Pancreas (tissue), 10 donors: ENCODE measurements around the gene ARHGAP31. TPM values are rescaled to one million over a fixed set of nuclear protein-coding genes. Genes with fewer than 3 reads are reported as not detected.

Experiments used
- ATAC-seq, 4 donors: fragments of 200-7000 bp; cut with Tn5 transposase; one replicate each; pipeline versions ENCODE4 v1.8.0 to v1.9.1; 2020; ENCODE audit warnings: mild to moderate bottlenecking in 4 of 4, moderate library complexity in 4 of 4
- DNase-seq, 6 donors: peaks; one replicate each; pipeline ENCODE4 v3.0.0-alpha.2; 2020
- FAIRE-seq: peaks from 2 replicates; lab custom pipeline; 2012; peaks lifted over from hg19 to GRCh38; lab: Jason Lieb, UNC
- H3K27ac ChIP-seq, 4 donors: fragments of 200-600 bp; sonication (generic); 1 replicate in 3 of 4; 2 replicates in 1 of 4; pipeline versions ENCODE4 v1.5.0 to v1.8.0; 2020
- H3K27me3 ChIP-seq, 4 donors: fragments of 200-600 bp; one replicate each; pipeline ENCODE4 v1.8.0; 2021
- H3K36me3 ChIP-seq, 3 donors: fragments of 200-600 bp; sonication (generic) in 1 of 3; one replicate each; pipeline versions ENCODE4 v1.5.0 to v1.8.0; 2020 to 2021
- H3K4me1 ChIP-seq, 3 donors: fragments of 200-600 bp; one replicate each; pipeline ENCODE4 v1.8.0; 2021
- H3K4me3 ChIP-seq, 4 donors: fragments of 200-600 bp; sonication (generic) in 2 of 4; one replicate each; pipeline versions ENCODE4 v1.5.0 to v1.8.0; 2020 to 2021
- H3K9me3 ChIP-seq, 4 donors: fragments of 200-600 bp; one replicate each; pipeline ENCODE4 v1.8.0; 2021
- CTCF ChIP-seq, 4 donors: fragments of 200-600 bp; sonication (generic) in 3 of 4; IDR thresholded peaks; one replicate each; pipeline versions ENCODE4 v1.5.0 to v1.8.0; 2021; ENCODE audit warnings: antibody characterized with exemption in 4 of 4
- WGBS, 2 donors: extraction: QIAGEN DNeasy Blood & Tissue Kit; methylation state at CpG; one replicate each; pipeline ENCODE4 v1.1.7; 2013; 5-methylcytosine and 5-hydroxymethylcytosine counted together
- intact Hi-C, 3 donors: fragments of 100-400 bp; cut with DNase I; formaldehyde crosslinking; loops; one replicate each; pipeline versions ENCODE4 v1.11.1 to v1.14.2; 2022
- polyA plus RNA-seq, 2 donors: library from polyadenylated mRNA; stranded (reverse); fragments of 200-250 nt; gene quantifications; one replicate each; pipeline ENCODE4 v1.2.3, GENCODE V29; 2013
- total RNA-seq, 6 donors: library from RNA; stranded (reverse); fragmentation: NEBNext Ultra II Directional in 4 of 6; extraction: Animal tissue kit (Norgen Biotek cat#: 25700) in 4 of 6; gene quantifications; one replicate each; pipeline versions ENCODE4 v1.2.1 to v1.2.4, GENCODE V29; 2021 to 2023
- donor health status: healthy with polysubstance abuse.
- donor health status: DM: no; HTN: no; CAD: no; lungs with moderate emphysema.
- donor health status: DM: no; HTN: no; CAD: no.
- donor health status: control.
- donor health status: control.
- donor health status: Bipolar disorder and iron deficiency.
- donor health status: DM: yes; HTN: yes; CAD: no.
- donor health status: DM: no; HTN: no; CAD: no.
- donor health status: DM: no; HTN: no; CAD: no.
- donor health status: DM: yes; HTN: yes; CAD: no.

ARHGAP31 gene
- total and polyA plus RNA-seq, 8 donors, result 1.5 to 8.3 (median 3.1) TPM

- Histone ChIP-seq H3K36me3 (no peaks in the 10 kb centered on the region), H3K4me3 (no peak overlapping the region), H3K9me3 (no peaks in the 10 kb centered on the region), H3K27ac (no peak overlapping the region), H3K4me1 (no peaks in the 10 kb centered on the region), H3K27me3 (no peaks in the 10 kb centered on the region)
- ATAC-seq (no peak), DNase-seq (no peak), FAIRE-seq (no peak)
- TF ChIP-seq CTCF (IDR thresholded peaks at IDR 0.05), result no peak
- 86 to 88% methylated on average over 1 of the region's 1 CpG for WGBS, 2 donors
- intact Hi-C loops, result no loop called here
Observed at GRCh38 chr3:119402791-119403190, 108.6 kb downstream of the ARHGAP31 start.

GRCh38 chr3:119403201-119403600, 109.0 kb downstream of the ARHGAP31 start:
- no peak for DNase-seq
- Histone ChIP-seq H3K36me3 (no peaks in the 10 kb centered on the region), H3K9me3 (no peaks in the 10 kb centered on the region), H3K27me3 (no peaks in the 10 kb centered on the region), H3K4me1 (no peaks in the 10 kb centered on the region), H3K27ac (no peak overlapping the region), H3K4me3 (no peak overlapping the region)
- no peak for TF ChIP-seq CTCF (IDR thresholded peaks at IDR 0.05)
- no peak for ATAC-seq
- no peak for FAIRE-seq
- intact Hi-C loops, result no loop called here
- 100% methylated on average over 1 of the region's 1 CpG for WGBS, 2 donors

GRCh38 chr3:119405315-119405714, 111.1 kb downstream of the ARHGAP31 start:
- FAIRE-seq, result no peak
- no peak for ATAC-seq
- no peaks in the 10 kb centered on the region for H3K27me3 ChIP-seq
- H3K4me3 ChIP-seq, result no peak overlapping the region
- no peak for TF ChIP-seq CTCF (IDR thresholded peaks at IDR 0.05)
- H3K9me3 ChIP-seq, result no peaks in the 10 kb centered on the region
- no peak overlapping the region for H3K27ac ChIP-seq
- intact Hi-C loops, result no loop called here
- DNase-seq, result no peak
- H3K36me3 ChIP-seq, result no peaks in the 10 kb centered on the region
- 72 to 81% methylated on average over 2 of the region's 2 CpGs for WGBS, 2 donors
- H3K4me1 ChIP-seq, result no peaks in the 10 kb centered on the region

GRCh38 chr3:119408243-119408950, 114.2 kb downstream of the ARHGAP31 start:
- Histone ChIP-seq H3K36me3 (no peaks in the 10 kb centered on the region), H3K4me1 (no peaks in the 10 kb centered on the region), H3K4me3 (no peak overlapping the region), H3K9me3 (no peaks in the 10 kb centered on the region), H3K27ac (no peak overlapping the region), H3K27me3 (no peaks in the 10 kb centered on the region)
- DNase-seq (no peak), ATAC-seq (no peak), FAIRE-seq (no peak)
- intact Hi-C loops, result no loop called here
- 79 to 89% methylated on average over 3 of the region's 3 CpGs for WGBS, 2 donors
- TF ChIP-seq CTCF (IDR thresholded peaks at IDR 0.05), result no peak

GRCh38 chr3:119409844-119410243, 115.7 kb downstream of the ARHGAP31 start:
- TF ChIP-seq CTCF (IDR thresholded peaks at IDR 0.05), result no peak
- FAIRE-seq (no peak), ATAC-seq (no peak), DNase-seq (no peak)
- WGBS, 2 donors, result 94 to 97% methylated on average over 1 of the region's 1 CpG
- intact Hi-C loops, result no loop called here
- no peak overlapping the region for H3K4me3 ChIP-seq
- no peaks in the 10 kb centered on the region for H3K36me3 ChIP-seq
- no peaks in the 10 kb centered on the region for H3K4me1 ChIP-seq
- H3K9me3 ChIP-seq, result no peaks in the 10 kb centered on the region
- no peaks in the 10 kb centered on the region for H3K27me3 ChIP-seq
- no peak overlapping the region for H3K27ac ChIP-seq
